ENCODE data around the gene STON1. TPM values are rescaled to one million over a fixed set of nuclear protein-coding genes. Genes with fewer than 3 reads are reported as not detected.
"Not testable (repeated sequence)": the region's sequence is repeated elsewhere in the genome, so short reads cannot be mapped to it uniquely, and the experiment has no call there.

Gene STON1
- total RNA-seq, 4 donors from 2014 or later: 4.1 to 9.7 (median 8.1) TPM

DNA sequence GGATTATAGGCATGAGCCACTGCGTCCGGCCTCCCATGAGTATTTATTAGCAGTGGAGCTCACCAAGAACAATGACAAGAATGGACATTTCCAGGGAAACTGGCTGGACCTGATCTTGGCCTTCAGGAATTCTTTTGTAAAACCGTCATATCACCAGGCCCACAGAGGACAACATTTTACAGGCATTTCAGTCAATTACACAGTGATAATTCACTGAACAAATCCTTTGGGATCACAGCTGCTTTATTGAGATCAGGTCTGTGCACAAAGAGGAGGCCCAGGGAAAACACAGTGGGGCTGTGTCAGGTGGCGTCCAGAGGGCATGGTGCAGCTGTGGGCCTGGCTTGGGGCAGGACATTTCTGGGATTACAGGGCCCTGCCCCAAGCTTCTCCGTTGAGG lies 57.6 kb downstream of the STON1 start:
- no peak for DNase-seq (ENCODE audit: low spot score in 2 of 2)
- 83 to 85% methylated on average over 5 of the region's 5 CpGs for WGBS, 2 donors
- intact Hi-C loops (cut with DNase I; ENCODE audit: low total_unique reads): no loop called here
- TF ChIP-seq POLR2A (IDR thresholded peaks at IDR 0.05) (no peak), CTCF (IDR thresholded peaks at IDR 0.05) (no peak)
- no peak overlapping the region for H3K4me3 ChIP-seq (ENCODE audit: low read depth, poor library complexity, severe bottlenecking)

DNA sequence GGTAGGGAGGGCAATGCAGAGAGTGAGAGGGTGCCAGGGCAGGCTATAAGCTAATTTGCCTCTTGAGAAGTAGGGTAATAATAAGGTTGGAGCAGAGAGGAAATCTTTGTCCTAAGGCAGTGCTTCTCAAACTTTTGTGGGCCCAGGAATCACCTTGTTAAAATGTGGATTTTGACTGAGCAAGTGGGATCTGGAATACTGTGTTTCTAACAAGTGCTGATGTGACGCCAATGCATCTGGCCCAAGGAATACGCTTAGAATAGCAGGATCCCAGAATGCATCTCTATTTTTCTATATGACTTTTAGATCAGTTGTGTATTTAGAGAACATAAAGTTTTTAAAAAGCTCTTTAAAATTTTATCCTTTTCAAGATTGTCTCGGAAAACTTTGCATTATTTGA lies 58.0 kb downstream of the STON1 start:
- WGBS, 2 donors: 95 to 98% methylated on average over 3 of the region's 3 CpGs
- H3K4me3 ChIP-seq (ENCODE audit: low read depth, poor library complexity, severe bottlenecking): no peak overlapping the region
- TF ChIP-seq POLR2A (IDR thresholded peaks at IDR 0.05) (no peak), CTCF (IDR thresholded peaks at IDR 0.05) (no peak)
- intact Hi-C loops (cut with DNase I; ENCODE audit: low total_unique reads): no loop called here
- no peak for DNase-seq (ENCODE audit: low spot score in 2 of 2)

- no peak for DNase-seq (ENCODE audit: low spot score in 2 of 2)
- TF ChIP-seq CTCF (IDR thresholded peaks at IDR 0.05) (no peak), POLR2A (IDR thresholded peaks at IDR 0.05) (no peak)
- H3K4me3 ChIP-seq (ENCODE audit: low read depth, poor library complexity, severe bottlenecking): no peak overlapping the region
- intact Hi-C loops (cut with DNase I; ENCODE audit: low total_unique reads): no loop called here
- WGBS, 2 donors: 61 to 69% methylated on average over 1 of the region's 1 CpG
These were observed 58.8 kb downstream of the STON1 start for GRCh38 chr2:48588745-48589144.

DNA sequence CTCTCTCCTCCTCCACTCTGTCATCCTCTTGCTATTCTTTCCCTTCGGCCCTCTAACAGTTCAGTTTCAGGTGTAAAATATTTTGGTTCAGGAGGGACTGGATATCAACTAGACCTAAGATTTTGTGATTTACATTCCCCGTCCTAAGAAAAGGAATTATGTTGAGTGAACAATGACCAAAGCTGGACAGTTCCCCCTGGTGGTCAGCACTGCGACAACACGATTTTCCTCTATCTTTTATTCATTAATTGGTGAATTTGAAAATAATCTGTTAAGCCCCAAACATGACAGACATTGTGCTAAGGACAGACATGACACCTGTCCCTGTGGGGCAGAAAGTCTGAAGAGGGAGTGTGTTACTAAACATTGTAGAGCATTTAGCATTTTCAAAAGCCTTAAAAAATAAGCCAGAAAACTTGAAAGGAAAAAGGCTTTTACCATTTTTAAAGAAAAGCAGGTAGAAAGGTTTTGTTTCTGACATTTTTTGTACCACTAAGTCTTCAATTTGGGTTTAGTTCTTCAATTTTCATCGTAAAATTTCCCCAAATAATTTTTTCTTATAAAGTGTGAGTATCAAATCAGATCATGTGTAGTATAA lies 59.3 kb downstream of the STON1 start:
- no peak for TF ChIP-seq POLR2A (IDR thresholded peaks at IDR 0.05)
- no peak for TF ChIP-seq CTCF (IDR thresholded peaks at IDR 0.05)
- intact Hi-C loops (cut with DNase I; ENCODE audit: low total_unique reads): no loop called here
- 40 to 52% methylated on average over 5 of the region's 5 CpGs for WGBS, 2 donors
- no peak for DNase-seq (ENCODE audit: low spot score in 2 of 2)
- no peak overlapping the region for H3K4me3 ChIP-seq (ENCODE audit: low read depth, poor library complexity, severe bottlenecking)

GRCh38 chr2:48590017-48590416 lies 60.1 kb downstream of the STON1 start:
- H3K4me3 ChIP-seq (ENCODE audit: low read depth, poor library complexity, severe bottlenecking): no peak overlapping the region
- 80 to 85% methylated on average over 1 of the region's 1 CpG for whole genome bisulfite sequencing, 2 donors
- intact Hi-C loops (cut with DNase I; ENCODE audit: low total_unique reads): no loop called here
- DNase-seq (ENCODE audit: low spot score in 2 of 2): no peak
- TF ChIP-seq POLR2A (IDR thresholded peaks at IDR 0.05) (no peak), CTCF (IDR thresholded peaks at IDR 0.05) (no peak)

DNA sequence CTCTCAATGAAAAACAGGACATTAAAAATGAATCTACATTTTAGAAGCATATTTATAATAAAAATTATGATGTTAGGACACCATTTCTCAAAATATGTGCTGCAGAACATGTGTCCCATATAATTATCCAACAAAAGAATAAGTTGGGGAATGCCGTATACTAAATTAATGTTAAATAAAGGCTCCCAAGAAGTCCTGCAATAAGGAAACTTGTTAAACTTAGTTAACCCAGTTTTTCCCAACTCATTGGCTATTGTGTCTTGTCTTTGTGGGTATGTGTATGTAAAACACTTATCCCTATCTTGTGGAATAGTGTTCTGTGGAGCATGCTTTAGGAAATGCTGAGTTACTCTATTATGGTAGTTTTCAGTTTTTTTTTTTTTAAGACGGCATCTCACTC lies 62.1 kb downstream of the STON1 start:
- 95 to 98% methylated on average over 2 of the region's 2 CpGs for WGBS, 2 donors
- TF ChIP-seq POLR2A (IDR thresholded peaks at IDR 0.05): no peak
- TF ChIP-seq CTCF (IDR thresholded peaks at IDR 0.05): no peak
- H3K4me3 ChIP-seq (ENCODE audit: low read depth, poor library complexity, severe bottlenecking): no peak overlapping the region
- no peak for DNase-seq (ENCODE audit: low spot score in 2 of 2)
- intact Hi-C loops (cut with DNase I; ENCODE audit: low total_unique reads): no loop called here

DNA sequence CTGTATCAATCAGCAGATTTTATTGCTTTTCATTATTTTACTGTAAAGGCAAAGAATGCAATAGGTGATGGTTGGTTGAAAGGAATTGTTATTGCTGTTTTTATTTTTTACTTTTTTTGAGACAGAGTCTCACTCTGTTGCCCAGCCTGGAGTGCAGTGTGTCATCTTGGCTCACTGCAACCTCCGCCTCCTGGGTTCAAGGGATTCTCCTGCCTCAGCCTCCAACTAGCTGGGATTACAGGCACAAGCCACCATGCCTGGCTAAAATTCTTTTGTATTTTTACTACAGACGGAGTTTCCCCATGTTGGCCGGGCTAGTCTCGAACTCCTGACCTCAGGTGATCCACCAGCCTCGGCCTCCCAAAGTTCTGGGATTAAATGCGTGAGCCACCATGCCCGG lies 66.8 kb downstream of the STON1 start:
- DNase-seq (ENCODE audit: low spot score in 2 of 2); H3K4me3 ChIP-seq (ENCODE audit: low read depth, poor library complexity, severe bottlenecking); intact Hi-C loops (cut with DNase I; ENCODE audit: low total_unique reads): not testable (repeated sequence)
- 94 to 96% methylated on average over 7 of the region's 7 CpGs for WGBS, 2 donors
